HEK293 (cell line): ENCODE data around the gene PDE4D.
A peak's percentile ranks its signal among the peaks of the same experiment; 100 is the strongest.

Source experiments
- GLI4 ChIP-seq: fragments of 450-650 bp; formaldehyde crosslinking; IDR thresholded peaks from 2 replicates; pipeline ENCODE4 v1.5.1; 2016; ENCODE audit warnings: missing biosample characterization, missing genetic modification characterization
- HOXD13 ChIP-seq: sonication (generic); formaldehyde crosslinking; IDR thresholded peaks from 2 replicates; pipeline ENCODE4 v1.8.0; 2022; ENCODE audit warnings: missing genetic modification reagents, borderline replicate concordance
- OSR2 ChIP-seq: fragments of 450-650 bp; formaldehyde crosslinking; IDR thresholded peaks from 2 replicates; pipeline ENCODE4 v1.5.1; 2016; ENCODE audit warnings: missing biosample characterization, missing genetic modification characterization
- PRDM4 ChIP-seq: fragments of 450-650 bp; formaldehyde crosslinking; IDR thresholded peaks from 2 replicates; pipeline ENCODE4 v1.5.1; 2017; ENCODE audit warnings: missing biosample characterization, missing genetic modification characterization
- REPIN1 ChIP-seq: fragments of 450-650 bp; formaldehyde crosslinking; IDR thresholded peaks from 2 replicates; pipeline ENCODE4 v1.5.1; 2017; ENCODE audit warnings: missing biosample characterization, missing genetic modification characterization, low read depth
- SETDB1 ChIP-seq: IDR thresholded peaks from one replicate; pipeline ENCODE4 v1.6.1; 2017; ENCODE audit warnings: mild to moderate bottlenecking, low read length, moderate library complexity, mixed read lengths; ENCODE audit not compliant: insufficient read length
- TRIM28 ChIP-seq: IDR thresholded peaks from 2 replicates; pipeline ENCODE4 v1.6.1; 2011; ENCODE audit warnings: low read length, control low read depth, borderline replicate concordance
- ZBTB48 ChIP-seq: fragments of 450-650 bp; formaldehyde crosslinking; IDR thresholded peaks from 2 replicates; pipeline ENCODE4 v1.5.1; 2016; ENCODE audit warnings: missing biosample characterization, missing genetic modification characterization
- ZNF140 ChIP-seq: fragments of 450-650 bp; formaldehyde crosslinking; IDR thresholded peaks from 2 replicates; pipeline ENCODE4 v1.5.1; 2016; ENCODE audit warnings: missing biosample characterization, missing genetic modification characterization
- ZNF184 ChIP-seq: fragments of 450-650 bp; IDR thresholded peaks from 2 replicates; pipeline ENCODE4 v1.5.1; 2018; ENCODE audit warnings: missing biosample characterization, mild to moderate bottlenecking, missing genetic modification characterization
- ZNF211 ChIP-seq: fragments of 450-650 bp; formaldehyde crosslinking; IDR thresholded peaks from 2 replicates; pipeline ENCODE4 v1.5.1; 2016; ENCODE audit warnings: low read depth, missing biosample characterization, missing genetic modification characterization
- ZNF221 ChIP-seq: fragments of 450-650 bp; formaldehyde crosslinking; IDR thresholded peaks from 2 replicates; pipeline ENCODE4 v1.5.1; 2017; ENCODE audit warnings: missing biosample characterization, missing genetic modification characterization, borderline replicate concordance
- ZNF24 ChIP-seq: fragments of 450-650 bp; formaldehyde crosslinking; IDR thresholded peaks from 2 replicates; pipeline ENCODE4 v1.5.1; 2016; ENCODE audit warnings: missing biosample characterization, missing genetic modification characterization
- ZNF266 ChIP-seq: fragments of 450-650 bp; formaldehyde crosslinking; IDR thresholded peaks from 2 replicates; pipeline ENCODE4 v1.5.1; 2016; ENCODE audit warnings: missing biosample characterization, missing genetic modification characterization, low read depth
- ZNF302 ChIP-seq: fragments of 450-650 bp; formaldehyde crosslinking; IDR thresholded peaks from 2 replicates; pipeline ENCODE4 v1.5.1; 2016; ENCODE audit warnings: missing biosample characterization, missing genetic modification characterization, low read depth
- ZNF324 ChIP-seq: fragments of 450-650 bp; formaldehyde crosslinking; IDR thresholded peaks from 2 replicates; pipeline ENCODE4 v1.5.1; 2016; ENCODE audit warnings: missing biosample characterization, missing genetic modification characterization
- ZNF341 ChIP-seq: fragments of 450-650 bp; formaldehyde crosslinking; IDR thresholded peaks from 2 replicates; pipeline ENCODE4; 2016; ENCODE audit warnings: low read depth, missing biosample characterization, missing genetic modification characterization
- ZNF37A ChIP-seq: fragments of 450-650 bp; IDR thresholded peaks from 2 replicates; pipeline ENCODE4 v1.5.1; 2018; ENCODE audit warnings: missing biosample characterization, missing genetic modification characterization
- ZNF423 ChIP-seq: fragments of 450-650 bp; formaldehyde crosslinking; IDR thresholded peaks from 2 replicates; pipeline ENCODE4 v1.5.1; 2016; ENCODE audit warnings: missing biosample characterization, missing genetic modification characterization
- ZNF449 ChIP-seq: fragments of 450-650 bp; formaldehyde crosslinking; IDR thresholded peaks from 2 replicates; pipeline ENCODE4 v1.5.1; 2017; ENCODE audit warnings: missing biosample characterization, mild to moderate bottlenecking, missing genetic modification characterization, moderate library complexity
- ZNF514 ChIP-seq: fragments of 450-650 bp; formaldehyde crosslinking; IDR thresholded peaks from 2 replicates; pipeline ENCODE4 v1.5.1; 2016; ENCODE audit warnings: missing biosample characterization, missing genetic modification characterization
- ZNF529 ChIP-seq: fragments of 450-650 bp; formaldehyde crosslinking; IDR thresholded peaks from 2 replicates; pipeline ENCODE4 v1.5.1; 2017; ENCODE audit warnings: missing genetic modification characterization, missing biosample characterization; ENCODE audit not compliant: insufficient replicate concordance
- ZNF548 ChIP-seq: fragments of 450-650 bp; formaldehyde crosslinking; IDR thresholded peaks from 2 replicates; pipeline ENCODE4 v1.5.1; 2016; ENCODE audit warnings: missing biosample characterization, missing genetic modification characterization
- ZNF596 ChIP-seq: fragments of 450-650 bp; IDR thresholded peaks from 2 replicates; pipeline ENCODE4 v1.5.0; 2018; ENCODE audit warnings: missing biosample characterization, mild to moderate bottlenecking, missing genetic modification characterization, moderate library complexity
- ZNF654 ChIP-seq: fragments of 450-650 bp; formaldehyde crosslinking; IDR thresholded peaks from 2 replicates; pipeline ENCODE4 v1.5.1; 2016; ENCODE audit warnings: low read depth, missing biosample characterization, missing genetic modification characterization
- ZNF658 ChIP-seq: fragments of 450-650 bp; formaldehyde crosslinking; IDR thresholded peaks from 2 replicates; pipeline ENCODE4; 2016; ENCODE audit warnings: missing biosample characterization, missing genetic modification characterization
- ZNF660 ChIP-seq: fragments of 450-650 bp; IDR thresholded peaks from 2 replicates; pipeline ENCODE4 v1.5.1; 2018; ENCODE audit warnings: missing biosample characterization, mild to moderate bottlenecking, missing genetic modification characterization
- ZNF677 ChIP-seq: fragments of 450-650 bp; IDR thresholded peaks from 2 replicates; pipeline ENCODE4 v1.5.0; 2018; ENCODE audit warnings: missing biosample characterization, mild to moderate bottlenecking, missing genetic modification characterization, moderate library complexity
- ZNF701 ChIP-seq: fragments of 450-650 bp; formaldehyde crosslinking; IDR thresholded peaks from 2 replicates; pipeline ENCODE4 v1.5.1; 2016; ENCODE audit warnings: missing biosample characterization, missing genetic modification characterization
- ZSCAN16 ChIP-seq: fragments of 450-650 bp; formaldehyde crosslinking; IDR thresholded peaks from 2 replicates; pipeline ENCODE4 v1.5.1; 2016; ENCODE audit warnings: missing biosample characterization, missing genetic modification characterization
- ZSCAN23 ChIP-seq: fragments of 450-650 bp; formaldehyde crosslinking; IDR thresholded peaks from 2 replicates; pipeline ENCODE4 v1.5.1; 2016; ENCODE audit warnings: missing biosample characterization, missing genetic modification characterization
- ZXDB ChIP-seq: fragments of 450-650 bp; formaldehyde crosslinking; IDR thresholded peaks from 2 replicates; pipeline ENCODE4 v1.5.1; 2016; ENCODE audit warnings: missing biosample characterization, missing genetic modification characterization
- TF ChIP-seq, protein P1 (sequence below): fragments of 450-650 bp; formaldehyde crosslinking; IDR thresholded peaks from 2 replicates; pipeline ENCODE4 v1.5.1; 2016; ENCODE audit warnings: missing biosample characterization, missing genetic modification characterization
- TF ChIP-seq, protein P2 (sequence below): fragments of 450-650 bp; formaldehyde crosslinking; IDR thresholded peaks from 2 replicates; pipeline ENCODE4 v1.5.1; 2016; ENCODE audit warnings: missing biosample characterization, missing genetic modification characterization

Gene PDE4D

GRCh38 chr5:59768152-59769040 lies 125.1 kb downstream of the PDE4D start (continued):
- TF ChIP-seq ZNF423 (tag by site-specific recombination) = no peak
- peak; percentile 65; the same call in 1 of the 2 replicates for TF ChIP-seq ZNF324 (tag by site-specific recombination)
- TF ChIP-seq PRDM4 = no peak
- TF ChIP-seq ZNF660 (tag by site-specific recombination) = peak; percentile 86
- no peak for TF ChIP-seq ZNF677 (tag by site-specific recombination)
- TF ChIP-seq, protein P1, sequence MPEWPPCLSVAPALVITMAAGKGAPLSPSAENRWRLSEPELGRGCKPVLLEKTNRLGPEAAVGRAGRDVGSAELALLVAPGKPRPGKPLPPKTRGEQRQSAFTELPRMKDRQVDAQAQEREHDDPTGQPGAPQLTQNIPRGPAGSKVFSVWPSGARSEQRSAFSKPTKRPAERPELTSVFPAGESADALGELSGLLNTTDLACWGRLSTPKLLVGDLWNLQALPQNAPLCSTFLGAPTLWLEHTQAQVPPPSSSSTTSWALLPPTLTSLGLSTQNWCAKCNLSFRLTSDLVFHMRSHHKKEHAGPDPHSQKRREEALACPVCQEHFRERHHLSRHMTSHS (tag by site-specific recombination) = no peak
- peak; percentile 90 for TF ChIP-seq TRIM28
- TF ChIP-seq OSR2 (tag by site-specific recombination) = peak; percentile 89
- TF ChIP-seq REPIN1 (tag by site-specific recombination) = no peak
- TF ChIP-seq, protein P2, sequence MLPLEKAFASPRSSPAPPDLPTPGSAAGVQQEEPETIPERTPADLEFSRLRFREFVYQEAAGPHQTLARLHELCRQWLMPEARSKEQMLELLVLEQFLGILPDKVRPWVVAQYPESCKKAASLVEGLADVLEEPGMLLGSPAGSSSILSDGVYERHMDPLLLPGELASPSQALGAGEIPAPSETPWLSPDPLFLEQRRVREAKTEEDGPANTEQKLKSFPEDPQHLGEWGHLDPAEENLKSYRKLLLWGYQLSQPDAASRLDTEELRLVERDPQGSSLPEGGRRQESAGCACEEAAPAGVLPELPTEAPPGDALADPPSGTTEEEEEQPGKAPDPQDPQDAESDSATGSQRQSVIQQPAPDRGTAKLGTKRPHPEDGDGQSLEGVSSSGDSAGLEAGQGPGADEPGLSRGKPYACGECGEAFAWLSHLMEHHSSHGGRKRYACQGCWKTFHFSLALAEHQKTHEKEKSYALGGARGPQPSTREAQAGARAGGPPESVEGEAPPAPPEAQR = no peak
- peak; percentile 76 for TF ChIP-seq ZNF24 (tag by site-specific recombination)
- TF ChIP-seq ZSCAN16 = 0 out of 2 replicates have a peak, but pooled peaks have one; percentile 48
- TF ChIP-seq ZNF140 = no peak
- TF ChIP-seq ZNF701 = no peak
- TF ChIP-seq ZNF341 (tag by site-specific recombination) = peak; percentile 63
- TF ChIP-seq ZBTB48 (tag by site-specific recombination) = no peak
- no peak for TF ChIP-seq SETDB1
- TF ChIP-seq ZNF529 (tag by site-specific recombination) = no peak
- no peak for TF ChIP-seq ZNF211 (tag by site-specific recombination)
- 0 out of 2 replicates have a peak, but pooled peaks have one; percentile 3 for TF ChIP-seq ZNF184
- TF ChIP-seq HOXD13 (CRISPR knock-in tag) = 0 out of 2 replicates have a peak, but pooled peaks have one; percentile 10
- no peak for TF ChIP-seq ZNF514 (tag by site-specific recombination)
- TF ChIP-seq ZNF654 = no peak
- TF ChIP-seq ZNF302 (tag by site-specific recombination) = no peak
- TF ChIP-seq ZNF548 (tag by site-specific recombination) = no peak
- TF ChIP-seq ZNF658 (tag by site-specific recombination) = no peak
- TF ChIP-seq ZNF221 (tag by site-specific recombination) = no peak
- 0 out of 2 replicates have a peak, but pooled peaks have one; percentile 26 for TF ChIP-seq GLI4
- TF ChIP-seq ZNF449 (tag by site-specific recombination) = no peak
- no peak for TF ChIP-seq ZSCAN23 (tag by site-specific recombination)
- TF ChIP-seq ZNF596 (tag by site-specific recombination) = no peak
- TF ChIP-seq ZXDB (tag by site-specific recombination) = peak; percentile 97
- TF ChIP-seq ZNF37A (tag by site-specific recombination) = no peak
- no peak for TF ChIP-seq ZNF266 (tag by site-specific recombination)
